ENCODE data around the gene CARD10.

The CARD10 gene

DNA sequence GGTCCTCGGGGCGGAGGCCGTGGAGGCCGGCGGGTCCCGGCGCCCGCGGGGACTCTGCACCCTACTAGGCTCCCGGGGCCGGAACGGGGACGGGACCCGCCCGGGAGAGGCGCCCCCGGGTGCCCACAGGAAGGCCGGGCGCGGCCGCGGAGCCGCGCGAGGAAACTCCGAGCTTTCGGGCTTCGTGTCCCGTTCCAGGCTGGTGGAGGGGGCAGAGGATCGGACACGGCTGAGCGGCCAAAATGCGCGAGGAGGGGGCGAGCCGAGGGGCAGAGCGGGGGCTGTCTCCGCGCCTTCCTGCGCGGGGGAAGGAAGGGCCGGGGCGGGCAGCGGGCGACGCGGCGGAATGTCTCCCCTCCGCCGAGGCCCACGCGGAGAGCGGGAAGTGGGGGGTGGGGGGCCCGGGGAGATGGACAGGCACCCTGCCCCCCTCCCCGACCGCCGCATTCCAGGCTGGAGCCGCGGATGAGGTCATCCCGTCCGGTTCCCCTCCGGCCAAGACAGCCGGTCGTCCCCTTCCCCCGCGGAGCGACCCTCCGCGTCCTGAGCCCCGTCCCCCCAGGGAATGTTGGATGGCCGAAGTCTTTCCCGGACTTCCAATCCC lies 41.5 kb upstream of the CARD10 start:
- TF ChIP-seq, protein P1, sequence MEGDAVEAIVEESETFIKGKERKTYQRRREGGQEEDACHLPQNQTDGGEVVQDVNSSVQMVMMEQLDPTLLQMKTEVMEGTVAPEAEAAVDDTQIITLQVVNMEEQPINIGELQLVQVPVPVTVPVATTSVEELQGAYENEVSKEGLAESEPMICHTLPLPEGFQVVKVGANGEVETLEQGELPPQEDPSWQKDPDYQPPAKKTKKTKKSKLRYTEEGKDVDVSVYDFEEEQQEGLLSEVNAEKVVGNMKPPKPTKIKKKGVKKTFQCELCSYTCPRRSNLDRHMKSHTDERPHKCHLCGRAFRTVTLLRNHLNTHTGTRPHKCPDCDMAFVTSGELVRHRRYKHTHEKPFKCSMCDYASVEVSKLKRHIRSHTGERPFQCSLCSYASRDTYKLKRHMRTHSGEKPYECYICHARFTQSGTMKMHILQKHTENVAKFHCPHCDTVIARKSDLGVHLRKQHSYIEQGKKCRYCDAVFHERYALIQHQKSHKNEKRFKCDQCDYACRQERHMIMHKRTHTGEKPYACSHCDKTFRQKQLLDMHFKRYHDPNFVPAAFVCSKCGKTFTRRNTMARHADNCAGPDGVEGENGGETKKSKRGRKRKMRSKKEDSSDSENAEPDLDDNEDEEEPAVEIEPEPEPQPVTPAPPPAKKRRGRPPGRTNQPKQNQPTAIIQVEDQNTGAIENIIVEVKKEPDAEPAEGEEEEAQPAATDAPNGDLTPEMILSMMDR (IDR thresholded peaks at IDR 0.05; ENCODE audit: extremely low read depth, insufficient read depth, missing control alignments): no peak
- in situ Hi-C loops (cut with MboI; ENCODE audit: low pct_unique_long_range_greater_than_20kb, low sequenced_read_pairs, unreplicated experiment): no loop called here
- no peak for DNase-seq (ENCODE audit: low spot score)

DNA sequence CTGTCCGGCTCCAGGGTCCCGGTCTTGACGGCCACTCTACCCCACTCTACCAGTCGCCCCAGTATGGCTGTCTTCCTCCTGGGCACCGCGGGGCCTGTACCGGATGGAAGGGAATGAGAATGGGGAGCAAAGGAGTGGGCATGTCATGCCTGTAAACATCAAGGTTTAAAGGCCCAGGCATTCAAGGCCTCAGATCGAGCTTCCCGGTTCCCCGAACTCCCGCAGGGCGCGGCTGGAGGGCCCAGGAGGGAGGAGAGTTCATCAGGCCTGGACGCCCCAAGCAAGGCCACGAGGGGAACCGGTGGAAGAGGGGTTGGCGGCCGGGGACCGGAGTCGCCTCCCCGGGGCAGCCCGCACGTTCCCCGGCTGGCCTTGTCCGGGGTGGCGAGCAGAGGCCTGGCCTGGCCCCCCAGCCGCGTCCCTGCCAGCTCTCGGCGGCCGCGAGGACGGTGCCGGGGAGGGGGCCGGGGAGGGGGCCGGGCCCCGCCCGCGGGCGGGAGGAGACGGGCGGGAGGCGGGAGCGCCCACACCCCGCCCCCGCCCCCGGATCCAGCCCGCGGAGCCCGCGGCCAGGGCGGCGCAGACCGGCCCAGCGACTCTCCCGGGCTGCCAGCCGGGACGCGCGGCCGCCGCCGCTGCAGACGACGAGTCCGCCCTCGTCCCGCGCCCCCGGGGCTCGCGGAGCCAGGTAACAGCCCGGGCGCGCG lies 40.8 kb upstream of the CARD10 start, which contains the start of gene CDC42EP1:
Gene CDC42EP1, plus strand, starts transcription at position 580 of the 707 bp plus-strand sequence. CDS start 5,870 bp downstream, outside the sequence.
- in situ Hi-C loops (cut with MboI; ENCODE audit: low pct_unique_long_range_greater_than_20kb, low sequenced_read_pairs, unreplicated experiment): no loop called here
- DNase-seq (ENCODE audit: low spot score): no peak
- TF ChIP-seq, protein P1 (IDR thresholded peaks at IDR 0.05; ENCODE audit: extremely low read depth, insufficient read depth, missing control alignments): no peak

DNA sequence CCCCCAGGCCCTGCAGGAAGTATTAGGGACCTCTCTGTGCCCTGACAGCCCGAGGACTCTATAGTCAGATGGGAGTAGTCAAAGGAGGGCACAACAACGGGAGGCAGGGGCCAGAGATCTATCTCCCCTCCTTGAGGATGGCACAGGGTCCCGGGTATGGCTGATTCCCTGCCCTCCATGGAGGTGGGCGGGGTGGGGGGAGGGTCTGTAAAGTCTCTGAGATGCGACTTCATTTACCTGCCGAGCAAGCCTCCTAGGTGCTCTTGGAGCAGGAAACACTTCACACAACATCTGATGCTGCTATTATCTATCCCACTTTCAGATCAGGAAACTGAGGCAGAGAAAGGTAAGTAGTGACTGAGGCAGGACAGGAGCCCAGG lies 40.3 kb upstream of the CARD10 start:
- TF ChIP-seq, protein P1 (IDR thresholded peaks at IDR 0.05; ENCODE audit: extremely low read depth, insufficient read depth, missing control alignments): no peak
- in situ Hi-C loops (cut with MboI; ENCODE audit: low pct_unique_long_range_greater_than_20kb, low sequenced_read_pairs, unreplicated experiment): no loop called here
- no peak for DNase-seq (ENCODE audit: low spot score)

DNA sequence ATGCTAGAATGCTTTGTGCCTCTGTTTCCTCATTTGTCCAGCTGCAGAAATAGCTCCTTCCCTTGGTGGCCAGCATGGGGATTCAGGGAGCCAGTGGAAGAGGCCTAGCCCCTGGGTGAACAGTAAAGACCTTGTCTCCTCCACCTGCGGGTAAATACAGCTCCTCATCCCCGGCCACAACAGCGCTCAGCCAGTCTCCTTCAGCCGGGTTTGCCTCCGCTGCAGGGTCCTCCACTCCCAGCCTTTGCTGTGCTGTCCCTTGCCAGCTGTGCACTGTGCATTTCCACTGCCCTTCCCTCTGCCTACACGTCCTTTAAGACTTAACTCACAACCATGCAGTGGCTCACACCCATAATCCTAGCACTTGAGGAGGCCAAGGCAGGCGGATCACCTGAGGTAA lies 39.6 kb upstream of the CARD10 start:
- in situ Hi-C loops (cut with MboI; ENCODE audit: low pct_unique_long_range_greater_than_20kb, low sequenced_read_pairs, unreplicated experiment): no loop called here
- TF ChIP-seq, protein P1 (IDR thresholded peaks at IDR 0.05; ENCODE audit: extremely low read depth, insufficient read depth, missing control alignments): no peak
- DNase-seq (ENCODE audit: low spot score): no peak

DNA sequence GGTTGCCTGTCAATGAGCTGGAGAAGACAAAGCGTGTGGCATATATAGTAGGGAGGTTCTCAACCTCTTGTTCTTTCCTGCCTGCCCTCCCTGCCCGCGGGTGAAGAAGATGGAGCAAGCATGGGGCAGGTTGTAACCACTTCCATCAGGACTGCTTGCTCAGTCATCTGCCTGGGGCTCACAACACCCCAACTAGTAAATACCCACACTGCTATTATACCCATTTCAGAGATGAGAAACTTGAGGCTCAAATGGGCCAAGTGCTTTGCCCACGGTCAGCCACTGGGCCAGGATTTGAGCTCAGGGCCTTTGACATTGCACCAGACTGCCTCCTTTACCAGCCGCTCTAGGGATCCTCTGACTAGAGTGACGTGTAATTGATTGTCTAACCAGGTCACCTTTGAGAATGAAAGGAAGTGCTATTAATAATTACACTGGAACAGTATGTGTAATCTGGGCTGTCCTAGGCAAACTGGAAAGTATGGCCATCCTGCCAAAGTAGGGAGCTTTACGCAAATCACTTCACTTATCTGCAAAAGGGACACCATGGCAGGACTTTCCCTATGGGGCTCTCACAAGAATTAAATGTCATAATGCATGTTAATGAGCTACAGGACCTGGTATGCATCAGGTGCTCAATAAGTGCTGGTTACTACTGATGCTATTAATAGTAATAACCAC lies 38.2 kb upstream of the CARD10 start:
- in situ Hi-C loops (cut with MboI; ENCODE audit: low pct_unique_long_range_greater_than_20kb, low sequenced_read_pairs, unreplicated experiment): no loop called here
- DNase-seq (ENCODE audit: low spot score): no peak
- TF ChIP-seq, protein P1 (IDR thresholded peaks at IDR 0.05; ENCODE audit: extremely low read depth, insufficient read depth, missing control alignments): no peak

DNA sequence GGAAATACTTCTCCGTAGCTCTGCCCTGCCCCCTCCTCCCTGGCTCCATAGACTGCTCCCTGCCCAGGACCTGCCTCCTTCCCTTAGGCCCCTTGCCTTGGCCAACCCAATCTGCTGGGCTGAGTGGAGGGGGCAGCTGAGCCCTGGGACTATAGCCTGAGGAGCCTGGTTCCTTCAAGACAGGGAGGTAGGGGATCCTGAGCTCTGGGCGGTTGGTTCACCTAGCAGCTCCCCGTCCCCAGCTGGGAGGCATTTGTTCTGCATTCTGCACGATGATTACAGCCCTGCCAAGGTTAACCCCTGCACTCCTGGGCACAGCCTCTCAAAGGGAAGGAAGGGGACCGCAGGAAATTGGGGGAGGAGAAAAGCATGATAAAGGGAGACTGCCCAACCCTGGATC lies 37.5 kb upstream of the CARD10 start:
- TF ChIP-seq, protein P1 (IDR thresholded peaks at IDR 0.05; ENCODE audit: extremely low read depth, insufficient read depth, missing control alignments): no peak
- no peak for DNase-seq (ENCODE audit: low spot score)
- in situ Hi-C loops (cut with MboI; ENCODE audit: low pct_unique_long_range_greater_than_20kb, low sequenced_read_pairs, unreplicated experiment): no loop called here

Measured in GM13977 (cell line).